ENCODE measurements around the gene DHRS9.
"Not testable (repeated sequence)": the region's sequence is repeated elsewhere in the genome, so short reads cannot be mapped to it uniquely, and the experiment has no call there.

Gene DHRS9

DNA sequence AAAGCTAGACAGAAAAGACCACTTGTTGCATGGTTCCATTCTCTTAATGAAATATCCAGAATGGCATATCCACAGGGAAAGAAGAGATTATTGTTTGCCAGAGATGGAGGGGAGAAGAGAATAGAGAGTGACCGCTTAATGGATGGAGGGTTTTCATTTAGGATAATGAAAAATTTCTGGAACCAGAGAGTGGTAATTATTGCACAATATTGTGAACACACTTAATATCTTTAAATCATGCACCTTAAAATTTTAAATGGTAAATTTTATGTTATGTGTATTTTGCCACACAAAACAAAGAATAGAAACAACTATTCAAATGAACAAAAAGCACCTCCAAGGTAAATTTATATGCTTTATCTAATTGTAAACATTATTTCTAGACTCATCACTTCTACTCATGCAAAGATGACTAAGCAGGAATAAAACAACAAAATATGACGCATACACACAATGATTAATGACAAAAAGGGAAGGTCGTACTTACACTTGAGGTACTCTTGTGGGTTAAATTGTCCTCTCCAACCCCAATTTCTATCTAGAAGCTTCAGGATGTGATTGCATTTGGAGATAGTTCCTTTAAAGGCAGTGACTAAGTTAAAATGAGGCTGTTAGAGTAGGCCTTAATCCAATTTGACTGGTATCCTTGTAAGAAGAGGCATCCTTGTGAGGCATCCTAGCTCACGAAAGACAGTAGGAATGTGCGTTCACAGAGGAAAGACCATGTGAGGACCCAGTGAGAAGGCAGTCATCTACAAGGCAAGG, 18.7 kb upstream of the DHRS9 start:
- TF ChIP-seq, protein P1, sequence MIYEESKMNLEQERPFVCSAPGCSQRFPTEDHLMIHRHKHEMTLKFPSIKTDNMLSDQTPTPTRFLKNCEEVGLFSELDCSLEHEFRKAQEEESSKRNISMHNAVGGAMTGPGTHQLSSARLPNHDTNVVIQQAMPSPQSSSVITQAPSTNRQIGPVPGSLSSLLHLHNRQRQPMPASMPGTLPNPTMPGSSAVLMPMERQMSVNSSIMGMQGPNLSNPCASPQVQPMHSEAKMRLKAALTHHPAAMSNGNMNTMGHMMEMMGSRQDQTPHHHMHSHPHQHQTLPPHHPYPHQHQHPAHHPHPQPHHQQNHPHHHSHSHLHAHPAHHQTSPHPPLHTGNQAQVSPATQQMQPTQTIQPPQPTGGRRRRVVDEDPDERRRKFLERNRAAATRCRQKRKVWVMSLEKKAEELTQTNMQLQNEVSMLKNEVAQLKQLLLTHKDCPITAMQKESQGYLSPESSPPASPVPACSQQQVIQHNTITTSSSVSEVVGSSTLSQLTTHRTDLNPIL (CRISPR knock-in tag; IDR thresholded peaks at IDR 0.05; ENCODE audit: low read depth) = no peak
- no peak for TF ChIP-seq ZNF565 (CRISPR knock-in tag; conservative IDR thresholded peaks at IDR 0.05; ENCODE audit: low read depth)
- no peak for TF ChIP-seq ZNF70 (CRISPR knock-in tag; IDR thresholded peaks at IDR 0.05)
- TF ChIP-seq ESRRG (CRISPR knock-in tag; IDR thresholded peaks at IDR 0.05) = no peak
- no peak for ATAC-seq

DNA sequence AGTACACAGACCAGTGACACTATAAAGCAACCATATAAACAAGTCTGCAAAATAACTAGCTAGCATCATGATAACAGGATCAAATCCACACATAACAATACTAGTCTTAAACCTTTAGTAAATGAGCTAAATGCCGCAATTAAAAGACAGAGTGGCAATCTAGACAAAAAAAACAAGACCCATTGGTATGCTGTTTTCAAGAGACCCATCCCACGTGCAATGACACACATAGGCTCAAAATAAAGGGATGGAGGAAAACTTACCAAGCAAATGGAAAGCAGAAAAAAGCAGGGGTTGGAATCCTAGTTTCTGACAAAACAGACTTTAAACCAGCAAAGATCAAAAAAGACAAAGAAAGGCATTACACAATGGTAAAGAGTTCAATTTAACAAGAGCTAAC, 14.8 kb upstream of the DHRS9 start:
- not testable (repeated sequence) for ATAC-seq

DNA sequence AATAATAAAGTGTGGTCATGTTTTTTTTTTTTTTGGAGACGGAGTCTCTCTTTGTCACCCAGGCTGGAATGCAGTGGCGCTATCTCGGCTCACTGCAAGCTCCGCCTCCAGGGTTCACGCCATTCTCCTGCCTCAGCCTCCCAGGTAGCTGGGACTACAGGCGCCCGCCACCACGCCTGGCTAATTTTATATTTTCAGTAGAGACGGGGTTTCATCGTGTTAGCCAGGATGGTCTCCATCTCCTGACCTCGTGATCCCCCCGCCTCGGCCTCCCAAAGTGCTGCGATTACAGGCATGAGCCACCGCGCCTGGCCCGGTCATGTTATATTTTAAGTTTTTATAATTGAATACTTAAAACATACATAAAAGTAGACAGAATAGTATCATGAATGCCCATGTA, 5.2 kb upstream of the DHRS9 start:
- not testable (repeated sequence) for ATAC-seq

DNA sequence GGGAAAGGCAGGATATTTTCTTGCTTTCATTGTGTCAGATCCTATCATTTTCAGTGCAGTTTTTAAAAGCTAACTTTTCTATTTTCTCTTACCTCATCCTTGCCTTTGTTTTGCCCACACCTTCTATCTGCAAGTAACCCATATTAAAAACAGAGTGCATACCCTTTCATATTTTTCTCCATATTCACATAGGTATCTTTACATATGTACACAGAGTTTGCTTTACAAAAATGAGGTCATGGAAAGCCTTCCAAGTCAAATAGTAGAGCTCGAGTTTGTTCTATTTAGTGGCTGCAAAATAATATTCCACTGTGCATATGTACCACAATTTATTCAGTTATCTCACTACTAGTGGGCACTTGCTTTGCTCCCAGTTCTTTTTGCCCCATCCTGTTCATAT, 3.9 kb upstream of the DHRS9 start:
- ATAC-seq = no peak
- no peak for TF ChIP-seq ZFP3 (CRISPR knock-in tag; IDR thresholded peaks at IDR 0.05)
- no peak for TF ChIP-seq BACH2 (CRISPR knock-in tag; IDR thresholded peaks at IDR 0.05; ENCODE audit: borderline replicate concordance)
- no peak for TF ChIP-seq GLIS3 (CRISPR knock-in tag; IDR thresholded peaks at IDR 0.05)
- no peak for TF ChIP-seq ARNTL (CRISPR knock-in tag; IDR thresholded peaks at IDR 0.05; ENCODE audit: borderline replicate concordance, low read depth)
- no peak for TF ChIP-seq ZFP30 (CRISPR knock-in tag; IDR thresholded peaks at IDR 0.05)
- no peak for TF ChIP-seq ESRRG (CRISPR knock-in tag; IDR thresholded peaks at IDR 0.05)
- TF ChIP-seq OSR1 (CRISPR knock-in tag; IDR thresholded peaks at IDR 0.05) = no peak
- TF ChIP-seq, protein P2, sequence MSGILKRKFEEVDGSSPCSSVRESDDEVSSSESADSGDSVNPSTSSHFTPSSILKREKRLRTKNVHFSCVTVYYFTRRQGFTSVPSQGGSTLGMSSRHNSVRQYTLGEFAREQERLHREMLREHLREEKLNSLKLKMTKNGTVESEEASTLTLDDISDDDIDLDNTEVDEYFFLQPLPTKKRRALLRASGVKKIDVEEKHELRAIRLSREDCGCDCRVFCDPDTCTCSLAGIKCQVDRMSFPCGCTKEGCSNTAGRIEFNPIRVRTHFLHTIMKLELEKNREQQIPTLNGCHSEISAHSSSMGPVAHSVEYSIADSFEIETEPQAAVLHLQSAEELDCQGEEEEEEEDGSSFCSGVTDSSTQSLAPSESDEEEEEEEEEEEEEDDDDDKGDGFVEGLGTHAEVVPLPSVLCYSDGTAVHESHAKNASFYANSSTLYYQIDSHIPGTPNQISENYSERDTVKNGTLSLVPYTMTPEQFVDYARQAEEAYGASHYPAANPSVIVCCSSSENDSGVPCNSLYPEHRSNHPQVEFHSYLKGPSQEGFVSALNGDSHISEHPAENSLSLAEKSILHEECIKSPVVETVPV (CRISPR knock-in tag; IDR thresholded peaks at IDR 0.05) = no peak
- no peak for TF ChIP-seq TCF4 (CRISPR knock-in tag; IDR thresholded peaks at IDR 0.05; ENCODE audit: borderline replicate concordance)
- no peak for TF ChIP-seq SNAI2 (CRISPR knock-in tag; IDR thresholded peaks at IDR 0.05)
- TF ChIP-seq RARB (CRISPR knock-in tag; IDR thresholded peaks at IDR 0.05) = no peak
- no peak for TF ChIP-seq ISL1 (CRISPR knock-in tag; IDR thresholded peaks at IDR 0.05)
- TF ChIP-seq, protein P3, sequence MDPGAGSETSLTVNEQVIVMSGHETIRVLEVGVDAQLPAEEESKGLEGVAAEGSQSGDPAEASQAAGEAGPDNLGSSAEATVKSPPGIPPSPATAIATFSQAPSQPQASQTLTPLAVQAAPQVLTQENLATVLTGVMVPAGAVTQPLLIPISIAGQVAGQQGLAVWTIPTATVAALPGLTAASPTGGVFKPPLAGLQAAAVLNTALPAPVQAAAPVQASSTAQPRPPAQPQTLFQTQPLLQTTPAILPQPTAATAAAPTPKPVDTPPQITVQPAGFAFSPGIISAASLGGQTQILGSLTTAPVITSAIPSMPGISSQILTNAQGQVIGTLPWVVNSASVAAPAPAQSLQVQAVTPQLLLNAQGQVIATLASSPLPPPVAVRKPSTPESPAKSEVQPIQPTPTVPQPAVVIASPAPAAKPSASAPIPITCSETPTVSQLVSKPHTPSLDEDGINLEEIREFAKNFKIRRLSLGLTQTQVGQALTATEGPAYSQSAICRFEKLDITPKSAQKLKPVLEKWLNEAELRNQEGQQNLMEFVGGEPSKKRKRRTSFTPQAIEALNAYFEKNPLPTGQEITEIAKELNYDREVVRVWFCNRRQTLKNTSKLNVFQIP (CRISPR knock-in tag; IDR thresholded peaks at IDR 0.05; ENCODE audit: borderline replicate concordance, low read depth) = no peak
- TF ChIP-seq, protein P4, sequence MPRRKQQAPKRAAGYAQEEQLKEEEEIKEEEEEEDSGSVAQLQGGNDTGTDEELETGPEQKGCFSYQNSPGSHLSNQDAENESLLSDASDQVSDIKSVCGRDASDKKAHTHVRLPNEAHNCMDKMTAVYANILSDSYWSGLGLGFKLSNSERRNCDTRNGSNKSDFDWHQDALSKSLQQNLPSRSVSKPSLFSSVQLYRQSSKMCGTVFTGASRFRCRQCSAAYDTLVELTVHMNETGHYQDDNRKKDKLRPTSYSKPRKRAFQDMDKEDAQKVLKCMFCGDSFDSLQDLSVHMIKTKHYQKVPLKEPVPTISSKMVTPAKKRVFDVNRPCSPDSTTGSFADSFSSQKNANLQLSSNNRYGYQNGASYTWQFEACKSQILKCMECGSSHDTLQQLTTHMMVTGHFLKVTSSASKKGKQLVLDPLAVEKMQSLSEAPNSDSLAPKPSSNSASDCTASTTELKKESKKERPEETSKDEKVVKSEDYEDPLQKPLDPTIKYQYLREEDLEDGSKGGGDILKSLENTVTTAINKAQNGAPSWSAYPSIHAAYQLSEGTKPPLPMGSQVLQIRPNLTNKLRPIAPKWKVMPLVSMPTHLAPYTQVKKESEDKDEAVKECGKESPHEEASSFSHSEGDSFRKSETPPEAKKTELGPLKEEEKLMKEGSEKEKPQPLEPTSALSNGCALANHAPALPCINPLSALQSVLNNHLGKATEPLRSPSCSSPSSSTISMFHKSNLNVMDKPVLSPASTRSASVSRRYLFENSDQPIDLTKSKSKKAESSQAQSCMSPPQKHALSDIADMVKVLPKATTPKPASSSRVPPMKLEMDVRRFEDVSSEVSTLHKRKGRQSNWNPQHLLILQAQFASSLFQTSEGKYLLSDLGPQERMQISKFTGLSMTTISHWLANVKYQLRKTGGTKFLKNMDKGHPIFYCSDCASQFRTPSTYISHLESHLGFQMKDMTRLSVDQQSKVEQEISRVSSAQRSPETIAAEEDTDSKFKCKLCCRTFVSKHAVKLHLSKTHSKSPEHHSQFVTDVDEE (CRISPR knock-in tag; IDR thresholded peaks at IDR 0.05) = no peak
- no peak for TF ChIP-seq ZNF565 (CRISPR knock-in tag; conservative IDR thresholded peaks at IDR 0.05; ENCODE audit: low read depth)
- no peak for TF ChIP-seq ZC3H10 (CRISPR knock-in tag; IDR thresholded peaks at IDR 0.05)

DNA sequence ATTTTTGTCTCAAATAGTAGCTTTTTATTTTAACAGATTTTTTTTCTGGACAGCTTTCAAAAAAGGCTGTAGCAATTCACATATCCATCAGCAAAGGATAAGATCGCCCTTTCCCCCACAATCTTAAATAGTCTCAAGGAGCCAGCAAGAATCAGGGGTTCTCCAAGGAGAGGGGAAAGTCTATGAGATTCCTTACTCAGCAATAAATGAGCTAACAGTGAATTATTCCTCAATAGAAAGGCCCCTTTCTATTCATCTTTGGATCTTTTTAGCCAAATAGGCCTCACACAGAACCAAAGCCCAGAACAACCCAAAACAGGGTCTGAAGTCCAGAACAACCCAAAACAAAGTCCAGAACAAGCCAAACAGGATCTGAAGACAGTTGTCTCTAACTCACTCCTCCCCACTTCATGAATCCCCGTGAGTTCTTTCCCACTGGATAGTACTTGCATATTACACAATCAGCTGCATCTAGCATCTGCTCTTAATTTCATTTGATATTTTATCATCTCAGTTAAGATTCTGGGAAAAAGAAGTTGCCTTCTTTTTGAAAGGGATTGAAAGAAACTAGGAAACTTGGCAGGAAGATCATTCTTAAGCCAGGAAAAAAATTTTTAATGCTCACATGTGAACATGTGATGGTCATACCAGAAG, 3.4 kb upstream of the DHRS9 start:
- TF ChIP-seq, protein P3 (CRISPR knock-in tag; IDR thresholded peaks at IDR 0.05; ENCODE audit: borderline replicate concordance, low read depth) = no peak
- no peak for TF ChIP-seq ARNTL (CRISPR knock-in tag; IDR thresholded peaks at IDR 0.05; ENCODE audit: borderline replicate concordance, low read depth)
- TF ChIP-seq, protein P4 (CRISPR knock-in tag; IDR thresholded peaks at IDR 0.05) = no peak
- ATAC-seq = no peak

Measured in SK-N-SH treated with all-trans-retinoic acid at 6 μM for 48 hours (cell line).